22Rv1 (cell line): ENCODE results near the gene GRIK4.

Experiments used
- H3K27ac ChIP-seq: fragments of 450-650 bp; 2 replicates; pipeline ENCODE4 v1.5.1; 2017
- CTCF ChIP-seq: fragments of 450-650 bp; IDR thresholded peaks from 2 replicates; pipeline ENCODE4 v1.5.1; 2017; ENCODE audit warnings: mild to moderate bottlenecking
- ZFX ChIP-seq: fragments of 450-650 bp; IDR thresholded peaks from 2 replicates; pipeline ENCODE4 v1.6.1; 2017; ENCODE audit warnings: antibody characterized with exemption, borderline replicate concordance

GRIK4 gene

DNA sequence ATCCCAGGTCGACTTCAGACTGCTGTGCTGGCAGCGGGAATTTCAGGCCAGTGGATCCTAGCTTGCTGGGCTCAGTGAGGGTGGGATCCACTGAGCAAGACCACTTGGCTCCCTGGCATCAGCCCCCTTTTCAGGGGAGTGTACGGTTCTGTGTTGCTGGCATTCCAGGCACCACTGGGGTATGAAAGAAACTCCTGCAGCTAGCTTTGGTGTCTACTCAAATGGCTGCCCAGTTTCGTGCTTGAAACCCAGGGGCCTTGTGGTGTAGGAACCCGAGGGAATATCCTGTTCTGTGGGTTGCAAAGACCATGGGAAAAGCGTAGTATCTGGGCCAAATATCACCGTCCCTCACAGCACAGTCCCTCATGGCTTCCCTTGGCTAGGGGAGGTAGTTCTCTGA, 254.8 kb downstream of the GRIK4 start:
- H3K27ac ChIP-seq, result no peak overlapping the region
- TF ChIP-seq ZFX (no peak), CTCF (no peak)

GRCh38 chr11:120768949-120769348, 257.4 kb downstream of the GRIK4 start:
- no peak overlapping the region for H3K27ac ChIP-seq
- TF ChIP-seq ZFX, result no peak
- no peak for TF ChIP-seq CTCF

DNA sequence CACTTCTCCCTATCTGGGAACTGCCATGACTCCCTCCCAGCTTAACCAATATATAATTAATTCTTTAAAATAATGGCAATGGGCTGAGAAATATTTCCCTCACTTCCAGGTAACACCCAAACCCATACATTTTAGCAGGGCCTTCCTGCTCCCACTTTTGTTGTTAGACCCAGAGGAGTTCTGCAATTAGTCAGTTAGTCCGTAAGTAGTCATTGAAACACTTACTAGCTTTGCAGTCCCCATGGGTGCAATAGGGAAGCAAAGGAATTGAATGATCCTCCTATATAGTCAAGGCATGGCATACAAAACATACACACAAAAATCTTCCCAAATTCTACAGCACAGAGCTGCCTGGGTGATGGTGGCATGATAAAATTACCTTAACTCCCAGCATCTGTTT, 258.4 kb downstream of the GRIK4 start:
- H3K27ac ChIP-seq, result no peak overlapping the region
- no peak for TF ChIP-seq CTCF

DNA sequence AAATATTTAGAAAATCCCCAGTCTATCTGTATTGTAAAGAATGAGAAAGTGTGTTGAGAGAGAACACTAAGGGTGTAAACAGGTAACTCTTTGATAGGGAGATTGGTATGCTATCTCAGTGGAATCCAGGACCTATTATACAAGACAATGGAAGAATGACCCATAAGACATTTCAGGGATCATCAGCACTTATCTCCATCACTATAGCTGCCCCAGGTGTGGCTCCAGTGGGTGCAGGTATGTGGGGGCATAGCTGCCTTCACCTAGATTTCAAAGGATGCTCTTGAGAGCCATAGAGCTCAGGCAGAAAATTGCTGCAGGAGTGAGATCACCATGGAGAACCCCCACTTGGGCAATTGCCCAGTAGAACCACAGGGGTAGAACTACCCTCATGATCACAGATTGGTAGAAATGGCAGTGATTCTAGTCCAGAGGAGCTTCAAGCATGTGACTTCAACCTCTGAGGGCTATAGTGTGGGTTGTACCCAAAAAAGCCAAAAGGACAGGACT, 260.1 kb downstream of the GRIK4 start:
- no peak overlapping the region for H3K27ac ChIP-seq
- no peak for TF ChIP-seq CTCF
- no peak for TF ChIP-seq ZFX

- no peak for TF ChIP-seq ZFX
- no peak for TF ChIP-seq CTCF
- H3K27ac ChIP-seq, result no peak overlapping the region
These were observed 262.0 kb downstream of the GRIK4 start for GRCh38 chr11:120773501-120774031.

DNA sequence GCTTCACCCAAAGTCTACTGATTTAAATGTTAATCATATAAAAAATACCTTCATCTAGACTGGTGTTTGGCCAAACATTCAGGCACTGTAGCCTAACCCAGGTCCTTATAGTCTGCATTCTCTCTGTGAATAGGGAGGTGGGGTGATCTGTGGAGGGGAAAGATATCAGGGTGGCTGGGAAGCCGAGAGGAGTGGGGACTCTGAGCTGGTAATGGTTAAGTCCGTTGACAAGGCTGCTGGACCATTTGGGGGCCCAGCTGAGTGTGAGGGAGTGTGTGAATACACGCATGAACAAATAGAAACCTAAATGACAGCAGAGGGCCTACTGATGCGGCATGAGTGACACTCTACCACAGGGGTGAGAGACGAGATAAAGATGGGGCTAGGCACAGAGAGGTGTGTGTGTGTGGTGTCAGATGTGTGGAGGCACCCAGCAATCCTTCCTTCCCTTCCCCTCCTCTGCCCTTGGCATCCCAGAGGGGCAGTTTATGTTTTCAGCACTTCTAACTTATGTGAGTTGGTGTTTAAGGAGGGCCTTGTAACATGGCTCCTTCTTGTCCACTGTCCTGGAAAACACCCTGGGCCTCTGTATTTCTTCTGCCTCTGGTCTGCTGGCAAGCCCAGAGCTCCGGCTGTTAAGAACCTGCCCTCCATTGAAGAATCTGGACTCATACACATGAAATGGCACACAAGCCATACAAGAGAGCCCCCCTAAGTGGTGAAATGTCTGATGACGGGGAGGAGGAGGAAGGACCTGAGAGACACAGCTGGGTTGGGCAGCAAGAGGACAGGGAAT, 263.2 kb downstream of the GRIK4 start:
- no peak for TF ChIP-seq CTCF
- H3K27ac ChIP-seq, result no peak overlapping the region
